Adrenal gland (tissue), 5 donors: Measurements from ENCODE around the gene CEND1.

Source experiments
- CTCF ChIP-seq, 6 experiments: fragments of 450-650 bp in 4 of 6; fragments of 200-600 bp in 2 of 6; sonication (generic) in 1 of 6; IDR thresholded peaks; 1 replicate in 5 of 6; 2 replicates in 1 of 6; pipeline versions ENCODE4 v1.5.1 to v1.8.0; 2016 to 2021; ENCODE audit warnings: antibody characterized with exemption in 6 of 6, mild to moderate bottlenecking in 2 of 6, moderate library complexity in 1 of 6
- POLR2A ChIP-seq, 2 donors: fragments of 450-650 bp; IDR thresholded peaks; one replicate each; pipeline ENCODE4 v1.6.1; 2017; ENCODE audit warnings: antibody characterized with exemption in 2 of 2, mild to moderate bottlenecking in 2 of 2, moderate library complexity in 1 of 2
- donor health status: DM: no; HTN: no; CAD: no.

DNA sequence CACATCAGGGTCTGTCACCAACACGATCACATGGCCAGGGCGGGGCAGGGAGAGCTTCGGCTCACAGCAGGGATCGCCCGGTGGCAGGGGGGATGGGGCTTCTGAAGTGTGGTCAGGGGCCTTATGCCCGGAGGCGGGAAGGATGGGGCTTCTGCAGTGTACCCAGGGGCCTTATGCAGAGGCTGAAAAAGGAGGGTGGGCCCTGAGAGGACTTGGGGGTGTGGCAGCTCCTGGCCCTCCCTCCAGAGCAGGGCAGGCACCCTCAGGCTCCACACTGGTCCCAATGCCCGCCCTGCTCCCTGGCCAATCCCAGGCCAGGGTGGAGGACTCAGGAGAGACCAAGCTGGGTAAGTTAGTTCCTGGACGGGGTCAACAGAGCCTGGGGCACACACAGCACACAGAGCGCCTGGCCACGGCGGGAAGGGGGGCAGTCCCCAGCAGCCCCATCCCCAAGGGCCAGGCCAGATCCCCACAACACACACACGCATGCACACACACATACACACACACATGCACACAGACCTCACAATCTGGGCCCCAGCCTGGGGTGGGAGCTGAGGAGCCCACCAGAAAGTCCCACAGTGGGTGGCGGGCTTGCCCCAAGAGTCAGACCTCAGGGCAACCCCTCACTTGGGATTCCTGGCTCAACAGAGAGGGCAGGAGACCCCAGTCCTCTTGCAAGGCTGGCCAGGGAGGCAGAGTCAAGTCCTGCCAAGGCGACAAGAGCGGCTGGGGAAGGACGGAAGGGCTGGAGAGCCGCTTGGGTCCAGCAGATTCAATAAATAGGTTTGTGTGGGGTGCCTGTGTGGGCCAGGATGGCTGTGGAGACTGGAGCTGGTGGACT is 1.1 kb upstream of the CEND1 start:
- no peak for TF ChIP-seq CTCF (IDR thresholded peaks at IDR 0.05)
- TF ChIP-seq POLR2A (IDR thresholded peaks at IDR 0.05), result no peak
